GM12892 (cell line): Measurements from ENCODE around the gene DCUN1D2.

ENCODE experiments used
- POLR2A ChIP-seq: IDR thresholded peaks from 2 replicates; pipeline ENCODE4 v1.6.1; 2011; ENCODE audit warnings: low read depth, low read length, control low read depth
- POLR2AphosphoS5 ChIP-seq: IDR thresholded peaks from 2 replicates; pipeline ENCODE4 v1.6.1; 2011; ENCODE audit warnings: low read depth, low read length, control low read depth

DNA sequence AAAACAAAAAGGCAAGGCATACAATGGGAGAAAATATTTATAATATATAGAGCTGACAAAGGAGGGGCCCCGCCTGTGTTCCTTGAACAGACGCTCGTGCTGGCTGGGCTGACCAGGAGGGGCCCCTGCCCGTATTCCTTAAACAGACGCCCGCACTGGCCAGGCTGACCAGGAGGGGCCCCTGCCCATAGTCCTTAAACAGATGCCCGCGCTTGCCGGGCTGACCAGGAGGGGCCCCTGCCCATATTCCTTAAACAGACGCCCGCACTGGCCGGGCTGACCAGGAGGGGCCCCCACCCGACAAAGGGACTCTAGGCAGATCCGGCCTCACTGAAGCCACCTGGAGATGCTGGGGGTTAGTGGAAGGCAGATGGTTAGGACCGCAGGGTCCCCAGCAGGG is 46.5 kb downstream of the DCUN1D2 start:
- TF ChIP-seq POLR2AphosphoS5, result no peak
- TF ChIP-seq POLR2A, result no peak
